HG03139 (cell line): ENCODE data around the gene SLC20A1.
"Not testable (repeated sequence)": the region's sequence is repeated elsewhere in the genome, so short reads cannot be mapped to it uniquely, and the experiment has no call there.

Source experiments
- ATAC-seq: cut with Tn5 transposase; IDR thresholded peaks from one replicate; pipeline ENCODE4 v1.9.1; 2021; ENCODE audit not compliant: unreplicated experiment

SLC20A1 gene

DNA sequence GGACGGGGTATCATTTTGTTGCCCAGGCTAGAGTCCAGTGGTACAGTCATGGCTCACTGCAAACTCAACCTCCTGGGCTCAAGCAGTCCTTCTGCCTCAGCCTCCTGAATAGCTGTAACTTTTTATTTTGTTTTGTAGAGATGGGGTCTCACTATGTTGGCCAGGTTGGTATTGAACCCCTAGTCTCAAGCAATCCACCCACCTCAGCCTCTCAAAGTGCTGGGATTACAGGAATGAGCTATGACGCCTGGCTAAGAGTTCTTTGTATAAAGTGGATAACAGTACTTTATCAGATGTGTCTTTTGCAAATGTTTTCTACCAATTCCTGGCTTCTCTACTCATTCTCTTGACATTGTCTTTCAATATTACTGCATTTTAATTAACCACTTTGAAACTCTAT is 57.9 kb downstream of the SLC20A1 start:
- no peak for ATAC-seq

- ATAC-seq, result no peak
Measured at GRCh38 chr2:112705575-112705974, 59.8 kb downstream of the SLC20A1 start.

- ATAC-seq, result no peak
Measured at GRCh38 chr2:112706170-112706664, 60.5 kb downstream of the SLC20A1 start.

DNA sequence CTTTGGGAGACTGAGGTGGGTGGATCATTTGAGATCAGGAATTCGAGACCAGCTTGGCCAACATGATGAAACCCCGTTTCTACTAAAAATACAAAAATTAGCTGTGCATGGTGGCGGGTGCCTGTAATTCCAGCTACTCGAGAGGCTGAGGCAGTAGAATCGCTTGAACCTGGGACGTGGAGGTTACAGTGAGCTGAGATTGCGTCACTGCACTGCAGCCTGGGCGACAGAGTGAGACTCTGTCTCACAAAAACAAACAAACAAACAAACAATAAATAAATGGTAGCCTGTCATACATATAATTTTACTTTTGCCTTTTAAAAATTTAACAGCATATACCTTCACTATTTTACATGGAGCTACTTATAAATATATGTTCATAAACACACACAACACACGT is 61.2 kb downstream of the SLC20A1 start:
- ATAC-seq, result not testable (repeated sequence)

GRCh38 chr2:112708968-112709367 is 63.2 kb downstream of the SLC20A1 start:
- ATAC-seq, result no peak

GRCh38 chr2:112709703-112710102 is 64.0 kb downstream of the SLC20A1 start:
- ATAC-seq, result no peak

DNA sequence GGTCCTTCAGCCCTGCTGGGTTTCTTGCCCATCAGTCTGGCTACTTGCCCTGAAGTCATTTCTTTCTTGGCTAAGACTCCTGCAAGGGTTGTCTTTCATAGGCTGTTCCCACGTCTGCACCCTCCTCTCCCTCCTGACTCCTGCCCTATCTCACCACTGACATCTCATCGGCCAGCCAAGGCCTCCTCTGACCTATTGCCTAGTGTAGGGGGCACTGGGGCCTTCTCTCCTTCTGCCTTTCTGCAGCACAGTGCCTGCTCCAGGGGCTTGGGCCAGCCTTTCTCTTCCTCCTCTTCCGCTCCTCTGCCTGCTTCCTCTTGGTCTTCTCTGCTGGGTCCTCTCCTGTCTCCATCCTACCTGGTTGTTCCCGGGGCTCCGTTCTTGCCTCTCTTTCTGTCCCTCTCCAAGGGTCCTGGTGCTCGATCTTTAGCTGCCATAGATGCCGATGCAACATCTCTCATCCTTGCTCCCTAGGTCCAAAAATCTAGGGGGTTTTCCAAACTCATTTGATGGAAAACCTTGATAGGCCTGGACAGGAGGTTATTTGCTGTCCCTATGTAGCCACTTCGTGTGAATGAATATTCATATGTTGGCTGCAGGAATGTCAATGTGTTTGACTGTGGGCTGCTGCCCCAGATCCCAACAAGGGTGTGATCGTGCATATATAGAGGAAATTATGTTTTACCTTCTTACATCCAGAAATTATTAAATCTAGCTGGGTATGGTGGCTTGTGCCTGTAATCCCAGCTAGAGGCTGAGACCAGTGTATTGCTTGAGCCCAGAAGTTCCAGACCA is 65.4 kb downstream of the SLC20A1 start:
- no peak for ATAC-seq

DNA sequence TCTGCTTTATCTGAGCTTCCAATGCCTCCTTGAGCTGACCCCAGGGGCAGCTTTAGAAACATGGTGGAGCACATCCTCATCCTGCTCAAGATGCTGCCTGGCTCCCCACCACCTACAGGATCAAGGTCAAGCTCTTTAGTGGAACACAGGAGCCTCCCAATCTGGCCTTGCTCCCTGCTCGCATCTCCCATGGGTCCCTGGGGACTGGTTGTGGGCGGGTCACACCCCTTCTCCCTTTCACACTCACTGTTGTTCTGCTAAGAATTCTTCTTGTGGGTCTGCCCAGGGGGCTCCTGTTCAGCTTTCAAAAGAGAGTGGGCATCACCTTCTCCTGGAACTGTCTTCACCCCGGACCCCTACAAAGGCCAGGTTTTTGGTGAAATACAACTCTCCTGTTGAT is 66.7 kb downstream of the SLC20A1 start:
- no peak for ATAC-seq

DNA sequence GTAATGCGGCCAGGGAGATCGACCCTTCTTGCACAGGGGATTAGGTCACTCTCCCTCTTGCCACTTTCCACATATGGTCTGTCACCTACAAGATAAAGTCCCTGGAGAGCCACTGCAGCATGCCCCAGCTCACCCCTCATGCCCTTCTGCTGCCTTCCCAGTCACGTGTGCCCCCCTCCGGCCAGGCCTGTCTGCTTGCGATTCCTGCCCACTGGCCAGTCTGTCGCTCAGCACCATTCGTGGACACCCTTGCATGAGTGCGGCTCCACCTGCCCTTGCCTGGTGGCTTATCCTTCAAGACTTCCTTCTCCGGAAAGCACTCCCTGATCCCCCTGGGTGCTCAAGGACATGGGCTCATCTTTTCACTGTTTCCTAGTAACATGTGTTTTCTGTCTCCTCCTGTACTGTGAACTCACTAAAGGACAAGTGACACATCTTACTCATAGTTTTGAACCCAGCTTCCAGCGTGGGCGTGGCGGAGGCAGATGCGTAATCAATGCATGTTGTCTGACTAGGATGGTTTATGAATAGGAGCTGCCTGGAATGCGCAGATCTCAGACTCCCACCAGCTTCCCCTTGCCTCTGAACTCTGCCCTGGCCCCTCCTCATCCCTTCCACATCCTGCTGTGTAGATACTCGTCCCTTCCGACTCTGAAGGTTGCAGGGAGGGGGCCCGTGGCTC is 67.3 kb downstream of the SLC20A1 start:
- no peak for ATAC-seq
